ENCODE measurements around the gene SOCS4. TPM values are rescaled to one million over a fixed set of nuclear protein-coding genes. Genes with fewer than 3 reads are reported as not detected.
"Not testable (repeated sequence)": the region's sequence is repeated elsewhere in the genome, so short reads cannot be mapped to it uniquely, and the experiment has no call there.

The SOCS4 gene
- total RNA-seq, 4 donors from 2014 or later = 6.4 to 17.3 (median 12.1) TPM

- no peak for DNase-seq
- 87 to 90% methylated on average over 3 of the region's 3 CpGs for WGBS, 2 donors (ENCODE audit: low coverage in 1 of 2)
- intact Hi-C loops (cut with DNase I; ENCODE audit: low total_unique reads) = no loop called here
Observed at GRCh38 chr14:55000381-55000780, 26.7 kb upstream of the SOCS4 start.

GRCh38 chr14:55005071-55005470 is 22.0 kb upstream of the SOCS4 start:
- 92% methylated on average over 4 of the region's 4 CpGs; no CpG with 5 or more reads in 1 of the 2 donors for WGBS, 2 donors (ENCODE audit: low coverage in 1 of 2)
- no peak for TF ChIP-seq POLR2A (IDR thresholded peaks at IDR 0.05)
- TF ChIP-seq POLR2AphosphoS5 (IDR thresholded peaks at IDR 0.05) = no peak
- no peak for TF ChIP-seq EP300 (IDR thresholded peaks at IDR 0.05; ENCODE audit: low read depth)
- no peak for TF ChIP-seq CTCF (IDR thresholded peaks at IDR 0.05)
- Histone ChIP-seq H3K36me3 (no peaks in the 10 kb centered on the region), H3K27me3 (no peaks in the 10 kb centered on the region), H3K4me1 (no peaks in the 10 kb centered on the region), H3K4me3 (no peak overlapping the region), H3K9me3 (no peaks in the 10 kb centered on the region), H3K27ac (no peak overlapping the region)
- intact Hi-C loops (cut with DNase I; ENCODE audit: low total_unique reads) (no loop called here), in situ Hi-C loops (cut with MboI; ENCODE audit: low pct_ligation_motif_present in 1 of 4, low pct_unique_long_range_greater_than_20kb in 1 of 4, low sequenced_read_pairs in 3 of 4) (no loop called here)
- no peak for DNase-seq

More at GRCh38 chr14:55000381-55000780, 26.7 kb upstream of the SOCS4 start:
- Histone ChIP-seq H3K27me3 (no peaks in the 10 kb centered on the region), H3K4me3 (no peak overlapping the region), H3K9me3 (no peaks in the 10 kb centered on the region), H3K27ac (no peak overlapping the region), H3K4me1 (no peaks in the 10 kb centered on the region), H3K36me3 (no peaks in the 10 kb centered on the region)
- TF ChIP-seq EP300 (IDR thresholded peaks at IDR 0.05; ENCODE audit: low read depth) = no peak
- TF ChIP-seq CTCF (IDR thresholded peaks at IDR 0.05) = no peak
- no peak for TF ChIP-seq POLR2AphosphoS5 (IDR thresholded peaks at IDR 0.05)
- TF ChIP-seq POLR2A (IDR thresholded peaks at IDR 0.05) = no peak
- in situ Hi-C loops (cut with MboI; ENCODE audit: low pct_ligation_motif_present in 1 of 4, low pct_unique_long_range_greater_than_20kb in 1 of 4, low sequenced_read_pairs in 3 of 4) = no loop called here

GRCh38 chr14:55015006-55015405 is 12.0 kb upstream of the SOCS4 start:
- no peak overlapping the region for H3K4me3 ChIP-seq
- H3K27me3 ChIP-seq = no peaks in the 10 kb centered on the region
- H3K9me3 ChIP-seq = no peaks in the 10 kb centered on the region
- no peaks in the 10 kb centered on the region for H3K4me1 ChIP-seq
- no peak for TF ChIP-seq POLR2A (IDR thresholded peaks at IDR 0.05)
- no peaks in the 10 kb centered on the region for H3K36me3 ChIP-seq
- in situ Hi-C loops (cut with MboI; ENCODE audit: low pct_ligation_motif_present in 1 of 4, low pct_unique_long_range_greater_than_20kb in 1 of 4, low sequenced_read_pairs in 3 of 4) (no loop called here), intact Hi-C loops (cut with DNase I; ENCODE audit: low total_unique reads) (no loop called here)
- H3K27ac ChIP-seq = no peak overlapping the region
- DNase-seq = no peak
- WGBS, 2 donors (ENCODE audit: low coverage in 1 of 2) = 87 to 100% methylated on average over 1 to 2 of the region's 2 CpGs

- H3K9me3 ChIP-seq = no peaks in the 10 kb centered on the region
- no peaks in the 10 kb centered on the region for H3K36me3 ChIP-seq
- H3K27ac ChIP-seq = no peak overlapping the region
- no peaks in the 10 kb centered on the region for H3K4me1 ChIP-seq
- 96 to 100% methylated on average over 2 of the region's 2 CpGs for WGBS, 2 donors (ENCODE audit: low coverage in 1 of 2)
- no peak for DNase-seq
- H3K27me3 ChIP-seq = no peaks in the 10 kb centered on the region
- H3K4me3 ChIP-seq = no peak overlapping the region
- intact Hi-C loops (cut with DNase I; ENCODE audit: low total_unique reads) = no loop called here
- in situ Hi-C loops (cut with MboI; ENCODE audit: low pct_ligation_motif_present in 1 of 4, low pct_unique_long_range_greater_than_20kb in 1 of 4, low sequenced_read_pairs in 3 of 4) = no loop called here
- no peak for TF ChIP-seq POLR2A (IDR thresholded peaks at IDR 0.05)
- TF ChIP-seq POLR2AphosphoS5 (IDR thresholded peaks at IDR 0.05) = no peak
- no peak for TF ChIP-seq CTCF (IDR thresholded peaks at IDR 0.05)
- TF ChIP-seq EP300 (IDR thresholded peaks at IDR 0.05; ENCODE audit: low read depth) = no peak
Observed at GRCh38 chr14:55019968-55020554, 7.0 kb upstream of the SOCS4 start.

GRCh38 chr14:55024365-55024764 is 2.7 kb upstream of the SOCS4 start:
- H3K4me3 ChIP-seq; H3K27ac ChIP-seq; H3K36me3 ChIP-seq; H3K27me3 ChIP-seq; DNase-seq; intact Hi-C loops (cut with DNase I; ENCODE audit: low total_unique reads); H3K9me3 ChIP-seq; in situ Hi-C loops (cut with MboI; ENCODE audit: low pct_ligation_motif_present in 1 of 4, low pct_unique_long_range_greater_than_20kb in 1 of 4, low sequenced_read_pairs in 3 of 4): not testable (repeated sequence)
- H3K4me1 ChIP-seq = peaks cover 15 to 27% (median 23%) of the 10 kb centered on the region in 4 donors
- 65 to 67% methylated on average over 2 to 4 of the region's 5 CpGs for WGBS, 2 donors (ENCODE audit: low coverage in 1 of 2)

Measured in transverse colon (tissue), 4 donors.